ENCODE data around the gene RGS13. TPM values are rescaled to one million over a fixed set of nuclear protein-coding genes. Genes with fewer than 3 reads are reported as not detected.

Gene RGS13
- total RNA-seq, 4 donors from 2014 or later = 0.37 to 0.51 TPM; not detected in 2

- no peak for TF ChIP-seq POLR2A (IDR thresholded peaks at IDR 0.05)
- TF ChIP-seq CTCF (IDR thresholded peaks at IDR 0.05) = no peak
- intact Hi-C loops (cut with DNase I; ENCODE audit: low total_unique reads) = no loop called here
- no peak for DNase-seq
Measured at GRCh38 chr1:192601567-192601966, 34.4 kb upstream of the RGS13 start.

GRCh38 chr1:192602757-192603156 is 33.2 kb upstream of the RGS13 start:
- Histone ChIP-seq H3K4me1 (no peaks in the 10 kb centered on the region), H3K4me3 (no peak overlapping the region), H3K27me3 (no peaks in the 10 kb centered on the region), H3K27ac (no peak overlapping the region), H3K9me3 (no peaks in the 10 kb centered on the region), H3K36me3 (no peaks in the 10 kb centered on the region)
- intact Hi-C loops (cut with DNase I; ENCODE audit: low total_unique reads) = no loop called here
- DNase-seq = no peak
- TF ChIP-seq CTCF (IDR thresholded peaks at IDR 0.05) (no peak), POLR2A (IDR thresholded peaks at IDR 0.05) (no peak)

More at GRCh38 chr1:192601567-192601966, 34.4 kb upstream of the RGS13 start:
- no peak overlapping the region for H3K27ac ChIP-seq
- no peaks in the 10 kb centered on the region for H3K9me3 ChIP-seq
- no peaks in the 10 kb centered on the region for H3K36me3 ChIP-seq
- no peaks in the 10 kb centered on the region for H3K4me1 ChIP-seq
- H3K27me3 ChIP-seq = no peaks in the 10 kb centered on the region
- no peak overlapping the region for H3K4me3 ChIP-seq

GRCh38 chr1:192603218-192603787 is 32.6 kb upstream of the RGS13 start:
- no peaks in the 10 kb centered on the region for H3K9me3 ChIP-seq
- H3K4me3 ChIP-seq = no peak overlapping the region
- no peaks in the 10 kb centered on the region for H3K4me1 ChIP-seq
- H3K27me3 ChIP-seq = no peaks in the 10 kb centered on the region
- TF ChIP-seq POLR2A (IDR thresholded peaks at IDR 0.05) = no peak
- no peak for TF ChIP-seq CTCF (IDR thresholded peaks at IDR 0.05)
- no peaks in the 10 kb centered on the region for H3K36me3 ChIP-seq
- DNase-seq = no peak
- no peak overlapping the region for H3K27ac ChIP-seq
- intact Hi-C loops (cut with DNase I; ENCODE audit: low total_unique reads) = no loop called here

- TF ChIP-seq POLR2A (IDR thresholded peaks at IDR 0.05) (no peak), CTCF (IDR thresholded peaks at IDR 0.05) (no peak)
- H3K36me3 ChIP-seq = no peaks in the 10 kb centered on the region
- H3K4me1 ChIP-seq = no peaks in the 10 kb centered on the region
- no peak overlapping the region for H3K4me3 ChIP-seq
- intact Hi-C loops (cut with DNase I; ENCODE audit: low total_unique reads) = no loop called here
- no peak overlapping the region for H3K27ac ChIP-seq
- H3K9me3 ChIP-seq = no peaks in the 10 kb centered on the region
- H3K27me3 ChIP-seq = no peaks in the 10 kb centered on the region
- no peak for DNase-seq
Measured at GRCh38 chr1:192604979-192605620, 30.8 kb upstream of the RGS13 start.

- no peak for DNase-seq
- Histone ChIP-seq H3K27me3 (no peaks in the 10 kb centered on the region), H3K4me3 (no peak overlapping the region), H3K9me3 (no peaks in the 10 kb centered on the region), H3K27ac (no peak overlapping the region), H3K4me1 (no peaks in the 10 kb centered on the region), H3K36me3 (peaks cover 0 to 3% of the 10 kb centered on the region in 2 donors)
- intact Hi-C loops (cut with DNase I; ENCODE audit: low total_unique reads) = no loop called here
- no peak for TF ChIP-seq CTCF (IDR thresholded peaks at IDR 0.05)
- TF ChIP-seq POLR2A (IDR thresholded peaks at IDR 0.05) = no peak
Measured at GRCh38 chr1:192608671-192609070, 27.3 kb upstream of the RGS13 start.
